K562 (cell line): ENCODE measurements around the gene HSPA1L. TPM values are rescaled to one million over a fixed set of nuclear protein-coding genes. Genes with fewer than 3 reads are reported as not detected.

Source experiments
- BHLHE40 ChIP-seq: IDR thresholded peaks from 2 replicates; pipeline ENCODE4 v1.6.1; 2011; ENCODE audit warnings: low read length, improper control_type of control experiment
- CREB1 ChIP-seq, 2 experiments: sonication (generic) in 1 of 2; formaldehyde crosslinking in 1 of 2; IDR thresholded peaks; 2 replicates each; pipeline versions ENCODE4 v1.6.1 to v1.8.0; 2012 to 2022; ENCODE audit warnings: inconsistent platforms in 1 of 2, mild to moderate bottlenecking in 1 of 2, missing genetic modification reagents in 1 of 2, moderate library complexity in 1 of 2
- FOXJ2 ChIP-seq: fragments of 200-800 bp; sonication (Bioruptor generic); IDR thresholded peaks from 2 replicates; pipeline ENCODE4 v1.6.1; 2016; ENCODE audit warnings: missing genetic modification characterization, missing compliant biosample characterization
- FOXK2 ChIP-seq, 2 experiments: fragments of 450-650 bp; IDR thresholded peaks in 1 of 2; conservative IDR thresholded peaks in 1 of 2; 2 replicates each; pipeline ENCODE4 v1.6.1; 2016; ENCODE audit warnings: low read depth in 2 of 2, mild to moderate bottlenecking in 1 of 2
- GTF2A2 ChIP-seq: IDR thresholded peaks from 2 replicates; pipeline ENCODE4 v1.6.1; 2016; ENCODE audit warnings: mild to moderate bottlenecking, missing genetic modification characterization, missing compliant biosample characterization
- NFYB ChIP-seq: IDR thresholded peaks from 2 replicates; pipeline ENCODE4 v1.6.1; 2011; ENCODE audit warnings: mild to moderate bottlenecking, moderate library complexity; ENCODE audit not compliant: insufficient read length; ENCODE audit errors: extremely low read depth
- NR3C1 ChIP-seq: sonication (generic); formaldehyde crosslinking; IDR thresholded peaks from 2 replicates; pipeline ENCODE4 v1.8.1; 2022; ENCODE audit warnings: missing genetic modification reagents
- OTX1 ChIP-seq: fragments of 450-650 bp; formaldehyde crosslinking; IDR thresholded peaks from 2 replicates; pipeline ENCODE4 v1.4.0; 2022; ENCODE audit warnings: mild to moderate bottlenecking
- SMARCE1 ChIP-seq: fragments of 450-650 bp; IDR thresholded peaks from 2 replicates; pipeline ENCODE4 v1.7.1; 2016; ENCODE audit warnings: mild to moderate bottlenecking
- SMC3 ChIP-seq: conservative IDR thresholded peaks from 2 replicates; pipeline ENCODE4 v1.6.1; 2011; ENCODE audit warnings: low read depth, low read length, improper control_type of control experiment; ENCODE audit not compliant: insufficient read depth
- SRSF9 ChIP-seq: fragments of 200-400 bp; formaldehyde crosslinking; IDR thresholded peaks from 2 replicates; pipeline ENCODE4 v1.6.1; 2017; ENCODE audit warnings: low read depth, low read length, borderline replicate concordance
- WHSC1 ChIP-seq: IDR thresholded peaks from one replicate; pipeline ENCODE4 v1.6.1; 2012; ENCODE audit warnings: low read length, control low read depth, inconsistent platforms
- ZBED1 ChIP-seq: IDR thresholded peaks from 2 replicates; pipeline ENCODE4 v1.6.1; 2014
- ZNF384 ChIP-seq: IDR thresholded peaks from 2 replicates; pipeline ENCODE4 v1.6.1; 2012; ENCODE audit warnings: low read depth, low read length, improper control_type of control experiment
- ZNF586 ChIP-seq: fragments of 450-650 bp; formaldehyde crosslinking; conservative IDR thresholded peaks from 2 replicates; pipeline ENCODE4 v1.4.0; 2020; ENCODE audit warnings: mild to moderate bottlenecking, moderate library complexity
- ZNF75A ChIP-seq: fragments of 450-650 bp; formaldehyde crosslinking; IDR thresholded peaks from 2 replicates; pipeline ENCODE4 v1.4.0; 2020; ENCODE audit warnings: mild to moderate bottlenecking
- polyA plus RNA-seq, 8 experiments: library from polyadenylated mRNA; depleted of rRNA in 4 of 8; stranded (reverse) in 5 of 8; unstranded in 3 of 8; fragments of >200 nt; fragmentation: Nextera tagmentation in 2 of 8; fragmentation: Illumina TruSeq in 1 of 8; extraction: Ambion mirVana in 2 of 8; extraction: Trizol in 1 of 8; gene quantifications; 2 replicates each; pipeline versions ENCODE4 v1.2.1 to v1.2.3, GENCODE V29; 2011 to 2014; ENCODE audit warnings: inconsistent platforms in 1 of 8, missing spikeins in 1 of 8
- total RNA-seq, 7 experiments: library from RNA; depleted of rRNA in 6 of 7; stranded (reverse); fragments of >200 nt in 6 of 7; fragmentation: Illumina TruSeq in 2 of 7; extraction: Trizol in 2 of 7; gene quantifications; 2 replicates each; pipeline versions ENCODE4 v1.2.1 to v1.2.3, GENCODE V29; 2011 to 2021; ENCODE audit warnings: low replicate concordance in 1 of 7
- TF ChIP-seq, protein P1 (sequence below): IDR thresholded peaks from 2 replicates; pipeline ENCODE4 v1.6.1; 2011; ENCODE audit warnings: borderline replicate concordance, low read depth, mild to moderate bottlenecking, moderate library complexity, low read length; ENCODE audit not compliant: insufficient read depth, poor library complexity, severe bottlenecking
- TF ChIP-seq, protein P2 (sequence below): sonication (generic); formaldehyde crosslinking; IDR thresholded peaks from 2 replicates; pipeline ENCODE4 v1.8.0; 2023; ENCODE audit warnings: missing genetic modification reagents, mild to moderate bottlenecking, borderline replicate concordance

The HSPA1L gene
- total and polyA plus RNA-seq, 9 of the 15 experiments (the other 6 are each of a cell fraction or from before 2014, with no cell fraction given), result 0.14 to 2.1 (median 1.3) TPM

DNA sequence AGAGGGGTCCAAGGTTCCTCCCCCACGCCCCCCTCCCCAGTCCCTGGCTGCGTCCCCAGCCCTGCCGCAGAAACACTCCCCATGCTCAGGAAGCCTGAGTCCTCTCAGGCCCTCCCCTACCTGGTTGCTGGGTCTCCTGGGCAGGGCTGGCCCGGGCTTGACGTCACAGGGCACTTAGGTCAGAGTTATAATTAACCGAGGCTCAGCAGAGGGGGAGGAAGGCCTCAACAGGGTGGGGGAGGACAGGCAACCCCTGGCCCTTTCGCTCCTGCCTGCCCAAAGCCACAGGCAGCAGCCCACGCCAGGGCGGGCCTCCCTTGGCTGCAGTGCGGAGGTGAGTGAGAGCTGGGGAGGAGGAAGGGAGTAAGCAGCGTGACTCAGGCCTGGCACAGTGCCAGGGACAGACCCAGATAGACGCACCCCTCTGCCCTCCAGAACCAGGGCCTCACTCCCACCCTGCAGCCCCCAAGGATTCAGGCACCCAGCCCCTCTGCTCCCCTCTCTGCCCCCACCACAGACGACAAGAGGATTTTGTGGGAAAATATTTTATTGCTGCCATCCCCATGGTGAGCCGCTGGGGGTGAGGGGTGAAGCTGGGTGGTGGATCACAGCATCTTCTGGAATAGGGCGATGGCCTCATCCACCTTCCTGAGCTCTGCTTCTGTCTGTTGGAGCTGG is 38.0 kb downstream of the HSPA1L start, which contains the start of gene VWA7 (continued):
- TF ChIP-seq WHSC1 (peak; percentile 31), ZNF75A (CRISPR knock-in tag) (peak; percentile 63; the same call in 1 of the 2 replicates), NR3C1 (no peak), ZNF586 (CRISPR knock-in tag) (0 out of 2 replicates have a peak, but pooled peaks have one; percentile 53), NFYB (no peak), ZNF384 (peak; percentile 48; the same call in 1 of the 2 replicates), SRSF9 (no peak), OTX1 (peak; percentile 78), BHLHE40 (peak; percentile 93), FOXK2 (conservative IDR thresholded peaks at IDR 0.05 in 1 of 2, IDR thresholded peaks at IDR 0.05 in 1 of 2; ENCODE audit: low read depth in 2 of 2) (peak; percentile 59 to 80; a peak in 2 of 4 replicates), SMC3 (peak; percentile 51; the same call in 1 of the 2 replicates), ZBED1 (peak; percentile 92), CREB1 (IDR thresholded peaks at IDR 0.05) (peak; percentile 94), CREB1 (CRISPR knock-in tag; IDR thresholded peaks at IDR 0.05) (peak; percentile 91), SMARCE1 (peak; percentile 98), FOXJ2 (tag) (peak; percentile 54), GTF2A2 (tag) (no peak)
- TF ChIP-seq, protein P1, sequence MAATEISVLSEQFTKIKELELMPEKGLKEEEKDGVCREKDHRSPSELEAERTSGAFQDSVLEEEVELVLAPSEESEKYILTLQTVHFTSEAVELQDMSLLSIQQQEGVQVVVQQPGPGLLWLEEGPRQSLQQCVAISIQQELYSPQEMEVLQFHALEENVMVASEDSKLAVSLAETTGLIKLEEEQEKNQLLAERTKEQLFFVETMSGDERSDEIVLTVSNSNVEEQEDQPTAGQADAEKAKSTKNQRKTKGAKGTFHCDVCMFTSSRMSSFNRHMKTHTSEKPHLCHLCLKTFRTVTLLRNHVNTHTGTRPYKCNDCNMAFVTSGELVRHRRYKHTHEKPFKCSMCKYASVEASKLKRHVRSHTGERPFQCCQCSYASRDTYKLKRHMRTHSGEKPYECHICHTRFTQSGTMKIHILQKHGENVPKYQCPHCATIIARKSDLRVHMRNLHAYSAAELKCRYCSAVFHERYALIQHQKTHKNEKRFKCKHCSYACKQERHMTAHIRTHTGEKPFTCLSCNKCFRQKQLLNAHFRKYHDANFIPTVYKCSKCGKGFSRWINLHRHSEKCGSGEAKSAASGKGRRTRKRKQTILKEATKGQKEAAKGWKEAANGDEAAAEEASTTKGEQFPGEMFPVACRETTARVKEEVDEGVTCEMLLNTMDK, result peak; percentile 6
- TF ChIP-seq, protein P2, sequence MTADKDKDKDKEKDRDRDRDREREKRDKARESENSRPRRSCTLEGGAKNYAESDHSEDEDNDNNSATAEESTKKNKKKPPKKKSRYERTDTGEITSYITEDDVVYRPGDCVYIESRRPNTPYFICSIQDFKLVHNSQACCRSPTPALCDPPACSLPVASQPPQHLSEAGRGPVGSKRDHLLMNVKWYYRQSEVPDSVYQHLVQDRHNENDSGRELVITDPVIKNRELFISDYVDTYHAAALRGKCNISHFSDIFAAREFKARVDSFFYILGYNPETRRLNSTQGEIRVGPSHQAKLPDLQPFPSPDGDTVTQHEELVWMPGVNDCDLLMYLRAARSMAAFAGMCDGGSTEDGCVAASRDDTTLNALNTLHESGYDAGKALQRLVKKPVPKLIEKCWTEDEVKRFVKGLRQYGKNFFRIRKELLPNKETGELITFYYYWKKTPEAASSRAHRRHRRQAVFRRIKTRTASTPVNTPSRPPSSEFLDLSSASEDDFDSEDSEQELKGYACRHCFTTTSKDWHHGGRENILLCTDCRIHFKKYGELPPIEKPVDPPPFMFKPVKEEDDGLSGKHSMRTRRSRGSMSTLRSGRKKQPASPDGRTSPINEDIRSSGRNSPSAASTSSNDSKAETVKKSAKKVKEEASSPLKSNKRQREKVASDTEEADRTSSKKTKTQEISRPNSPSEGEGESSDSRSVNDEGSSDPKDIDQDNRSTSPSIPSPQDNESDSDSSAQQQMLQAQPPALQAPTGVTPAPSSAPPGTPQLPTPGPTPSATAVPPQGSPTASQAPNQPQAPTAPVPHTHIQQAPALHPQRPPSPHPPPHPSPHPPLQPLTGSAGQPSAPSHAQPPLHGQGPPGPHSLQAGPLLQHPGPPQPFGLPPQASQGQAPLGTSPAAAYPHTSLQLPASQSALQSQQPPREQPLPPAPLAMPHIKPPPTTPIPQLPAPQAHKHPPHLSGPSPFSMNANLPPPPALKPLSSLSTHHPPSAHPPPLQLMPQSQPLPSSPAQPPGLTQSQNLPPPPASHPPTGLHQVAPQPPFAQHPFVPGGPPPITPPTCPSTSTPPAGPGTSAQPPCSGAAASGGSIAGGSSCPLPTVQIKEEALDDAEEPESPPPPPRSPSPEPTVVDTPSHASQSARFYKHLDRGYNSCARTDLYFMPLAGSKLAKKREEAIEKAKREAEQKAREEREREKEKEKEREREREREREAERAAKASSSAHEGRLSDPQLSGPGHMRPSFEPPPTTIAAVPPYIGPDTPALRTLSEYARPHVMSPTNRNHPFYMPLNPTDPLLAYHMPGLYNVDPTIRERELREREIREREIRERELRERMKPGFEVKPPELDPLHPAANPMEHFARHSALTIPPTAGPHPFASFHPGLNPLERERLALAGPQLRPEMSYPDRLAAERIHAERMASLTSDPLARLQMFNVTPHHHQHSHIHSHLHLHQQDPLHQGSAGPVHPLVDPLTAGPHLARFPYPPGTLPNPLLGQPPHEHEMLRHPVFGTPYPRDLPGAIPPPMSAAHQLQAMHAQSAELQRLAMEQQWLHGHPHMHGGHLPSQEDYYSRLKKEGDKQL (CRISPR knock-in tag), result no peak
